ENCODE results near the gene NUDT16. TPM values are rescaled to one million over a fixed set of nuclear protein-coding genes. Genes with fewer than 3 reads are reported as not detected.
A peak's percentile ranks its signal among the peaks of the same experiment; 100 is the strongest.

NUDT16 gene
- total RNA-seq, 1 experiment from 2014 or later = 19.3 TPM

DNA sequence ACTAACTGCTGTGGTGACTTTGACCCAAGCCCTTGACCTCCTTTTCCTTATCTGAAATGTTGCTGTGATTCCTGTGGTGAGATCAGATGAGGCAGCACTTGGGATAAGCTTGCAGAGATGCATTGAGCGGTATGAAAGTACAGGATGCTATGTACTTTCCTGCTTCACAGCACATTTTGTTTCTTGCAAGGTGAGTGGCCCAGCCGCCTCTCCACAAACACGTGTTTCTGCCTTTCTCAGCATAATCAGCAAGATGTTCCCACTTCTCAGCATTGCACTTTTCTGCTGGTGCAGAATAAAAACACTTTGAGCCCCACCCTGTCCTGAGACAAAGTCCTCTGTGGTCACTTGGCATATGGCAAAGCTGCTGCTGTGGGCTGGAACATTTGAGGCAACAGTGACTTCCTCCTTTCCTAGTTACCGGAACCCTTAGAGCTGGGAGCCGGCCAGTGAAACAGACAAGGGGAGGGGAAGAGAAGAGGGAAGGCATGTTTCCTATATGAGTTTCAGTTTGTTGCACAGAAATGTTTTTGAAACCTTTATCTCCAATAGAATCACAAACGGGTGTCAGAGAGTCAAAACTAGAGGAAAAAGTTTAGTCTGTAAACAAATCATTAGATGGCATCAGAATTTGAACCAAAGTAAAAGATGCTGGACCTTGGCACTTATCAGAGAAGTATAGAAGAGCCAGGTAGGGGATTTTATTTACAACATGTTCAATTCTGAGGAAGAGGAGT, 5.0 kb downstream of the NUDT16 start:
- peak; percentile 20 for DNase-seq (ENCODE audit: low spot score)

DNA sequence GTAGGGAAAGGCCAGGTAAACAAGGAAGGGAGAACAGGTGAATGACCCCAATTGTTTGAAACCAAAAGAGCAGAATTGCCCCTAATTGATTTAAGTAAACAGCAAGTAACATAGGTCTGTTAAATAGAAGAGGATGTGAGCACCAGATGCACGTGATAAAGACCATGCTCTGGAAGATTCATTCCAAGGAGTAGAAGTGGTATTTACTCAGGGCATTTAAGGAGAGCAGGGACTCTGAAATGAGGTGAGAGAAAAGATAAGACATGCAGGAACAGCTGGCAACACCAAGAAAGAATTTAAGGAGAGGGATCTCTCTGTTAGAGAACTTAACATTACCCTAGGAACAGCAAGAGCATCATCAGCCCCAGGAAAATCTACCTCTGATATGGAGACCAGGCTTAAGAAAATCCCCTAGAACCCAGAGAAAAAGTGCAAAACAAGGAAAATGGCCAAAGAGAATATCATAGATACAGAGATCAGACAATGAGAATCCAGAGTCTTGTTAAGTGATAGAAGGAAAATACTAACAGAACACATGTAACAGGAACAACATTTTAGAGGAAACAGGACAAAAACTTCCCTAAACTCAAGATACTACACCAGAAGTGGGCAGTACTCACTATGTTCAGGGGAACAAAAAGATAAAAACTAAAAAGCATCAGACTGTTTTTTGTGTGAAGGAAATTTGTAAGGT, 6.4 kb downstream of the NUDT16 start:
- no peak for DNase-seq (ENCODE audit: low spot score)

DNA sequence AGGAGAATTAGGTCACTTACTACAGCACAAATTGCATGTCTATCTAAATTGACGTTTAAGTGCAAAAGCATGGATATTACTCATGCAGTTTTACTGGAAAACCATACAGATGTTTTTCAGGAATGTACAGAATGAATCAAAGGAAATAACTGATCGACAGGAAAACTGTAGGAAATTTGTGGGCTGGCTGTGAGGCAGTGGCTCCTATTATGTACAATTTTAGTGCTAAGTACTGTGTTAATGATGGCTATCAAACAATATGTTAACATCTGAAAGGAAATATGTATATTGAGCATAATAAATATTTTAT, 6.9 kb downstream of the NUDT16 start:
- no peak for DNase-seq (ENCODE audit: low spot score)

DNA sequence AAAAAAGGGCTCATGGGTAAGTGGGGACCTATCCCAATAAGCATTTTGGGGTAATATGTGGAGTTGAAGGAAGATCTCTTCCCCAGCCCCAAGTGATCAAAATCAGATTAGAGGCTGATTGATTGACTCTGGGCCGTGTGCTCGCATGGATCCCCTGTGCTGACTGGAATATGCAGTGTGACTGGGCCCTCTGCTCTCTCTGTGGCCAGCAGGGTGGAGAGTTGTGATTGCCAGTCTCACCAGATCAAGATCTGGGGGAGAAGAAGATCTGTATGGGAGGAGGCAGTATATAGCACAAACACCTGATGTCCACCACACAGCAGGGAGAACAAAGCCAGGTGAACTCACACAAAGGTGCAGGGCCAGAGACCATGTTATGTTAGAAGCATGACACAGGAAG, 8.8 kb downstream of the NUDT16 start:
- DNase-seq (ENCODE audit: low spot score) = no peak

DNA sequence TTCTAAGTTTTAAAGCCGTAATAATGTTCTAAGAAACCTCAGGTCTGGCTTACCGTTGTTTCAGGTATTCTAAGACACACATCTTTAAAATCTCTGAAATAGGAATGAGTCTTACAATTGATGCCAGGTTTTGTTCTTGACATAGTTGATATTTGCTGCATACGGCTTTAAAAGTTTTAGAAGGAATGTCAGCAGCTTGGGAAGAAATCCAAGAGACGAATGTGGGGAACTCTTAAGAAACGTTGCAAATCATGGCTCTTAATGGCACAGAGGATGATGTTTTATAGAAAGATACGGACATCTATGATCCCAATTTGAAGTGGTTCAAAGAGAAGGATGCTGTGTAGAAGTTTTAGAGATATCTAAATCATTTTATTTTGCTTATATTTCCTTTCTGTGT, 11.5 kb downstream of the NUDT16 start:
- no peak for DNase-seq (ENCODE audit: low spot score)

DNA sequence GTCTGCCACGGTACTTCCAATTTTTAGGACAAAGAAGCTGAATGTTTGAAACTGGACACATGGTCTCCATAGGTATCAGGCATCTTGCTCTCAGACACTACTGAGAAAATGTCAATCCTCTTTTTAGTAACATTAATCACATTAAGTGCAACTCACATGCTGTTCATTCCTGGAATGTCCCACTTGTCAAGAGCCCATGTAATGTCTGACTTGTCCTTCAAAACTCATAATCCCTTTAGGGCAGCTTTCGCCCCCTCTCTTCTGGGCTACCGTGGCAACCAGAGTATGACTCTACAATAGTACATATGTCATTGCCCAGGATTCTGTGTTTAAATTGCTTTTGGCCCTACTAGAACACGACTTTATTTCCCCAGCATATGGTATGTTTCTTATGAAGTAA, 12.3 kb downstream of the NUDT16 start:
- no peak for DNase-seq (ENCODE audit: low spot score)

DNA sequence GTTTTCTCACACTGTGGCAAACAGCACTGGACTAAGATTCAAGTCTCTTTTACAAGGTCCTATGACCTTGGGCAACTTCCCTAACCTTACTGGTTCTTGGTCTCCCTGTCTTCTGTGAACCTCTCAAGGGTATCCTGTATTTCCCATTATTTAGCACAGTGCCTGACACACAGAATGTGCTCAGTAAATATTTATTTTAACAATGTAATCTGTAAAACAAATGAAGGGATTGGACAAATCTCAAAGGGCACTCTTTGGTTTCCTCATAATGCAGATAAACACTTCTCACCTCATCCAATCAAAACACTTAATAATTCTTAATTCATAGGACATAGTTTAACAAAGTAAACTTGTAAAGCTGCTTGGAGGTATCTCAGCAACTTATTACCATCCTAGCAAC, 12.8 kb downstream of the NUDT16 start:
- no peak for DNase-seq (ENCODE audit: low spot score)

DNA sequence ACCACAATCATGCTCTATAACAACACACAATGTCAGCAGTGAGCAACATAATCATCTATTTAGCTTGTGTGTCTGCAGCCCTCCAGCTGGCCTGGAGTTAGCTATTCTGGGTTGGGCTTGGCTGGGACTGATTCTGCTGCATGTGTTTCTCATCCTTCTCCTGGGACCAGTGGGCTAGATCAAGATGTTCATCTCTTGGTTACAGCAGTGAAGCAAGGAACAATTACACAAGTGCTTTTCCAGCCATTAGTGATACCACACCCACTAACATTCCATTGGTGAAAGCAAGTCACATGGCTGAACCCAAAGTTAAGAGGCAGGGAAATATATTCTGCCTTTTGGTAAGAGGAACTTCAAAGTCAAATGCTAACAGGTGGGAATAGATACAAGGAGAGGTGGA, 14.6 kb downstream of the NUDT16 start:
- DNase-seq (ENCODE audit: low spot score) = no peak

DNA sequence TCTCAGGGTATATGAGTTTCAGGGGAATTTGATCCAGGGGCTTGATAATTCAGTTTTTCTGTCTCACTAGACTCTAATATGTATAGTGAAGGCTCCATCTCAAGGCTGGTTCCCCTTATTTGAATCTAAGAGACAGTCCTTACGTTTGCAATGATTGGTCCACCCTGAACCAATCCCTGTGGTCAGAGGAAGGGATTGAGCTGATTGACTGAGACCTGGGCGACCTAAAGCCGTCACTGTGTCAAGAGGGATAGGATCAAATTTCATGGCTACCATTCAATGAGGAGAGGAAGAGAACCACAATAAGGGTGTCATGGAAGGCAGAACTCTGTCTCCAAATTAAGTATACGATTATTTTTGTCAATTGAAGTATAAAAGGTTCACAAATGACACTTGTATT, 16.3 kb downstream of the NUDT16 start:
- no peak for DNase-seq (ENCODE audit: low spot score)

DNA sequence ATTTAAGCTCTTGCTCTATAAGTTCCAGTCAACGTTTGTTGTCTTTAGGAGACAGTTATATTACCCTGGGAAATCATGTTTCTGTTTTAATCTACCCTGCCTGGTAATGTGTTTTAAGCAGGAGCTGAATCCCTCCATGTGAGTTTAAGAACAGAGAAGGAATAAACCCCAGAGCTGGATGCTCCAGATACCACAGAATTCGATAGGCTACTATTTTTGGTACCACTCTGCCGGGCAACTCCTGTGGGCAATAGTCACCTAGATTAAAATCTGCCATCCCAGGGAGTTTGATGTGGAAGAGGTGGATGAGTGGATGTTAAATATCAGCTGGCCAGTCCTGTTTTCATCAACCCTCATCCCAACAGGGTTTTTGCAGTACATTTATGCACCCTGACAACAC, 20.4 kb downstream of the NUDT16 start:
- DNase-seq (ENCODE audit: low spot score) = no peak

DNA sequence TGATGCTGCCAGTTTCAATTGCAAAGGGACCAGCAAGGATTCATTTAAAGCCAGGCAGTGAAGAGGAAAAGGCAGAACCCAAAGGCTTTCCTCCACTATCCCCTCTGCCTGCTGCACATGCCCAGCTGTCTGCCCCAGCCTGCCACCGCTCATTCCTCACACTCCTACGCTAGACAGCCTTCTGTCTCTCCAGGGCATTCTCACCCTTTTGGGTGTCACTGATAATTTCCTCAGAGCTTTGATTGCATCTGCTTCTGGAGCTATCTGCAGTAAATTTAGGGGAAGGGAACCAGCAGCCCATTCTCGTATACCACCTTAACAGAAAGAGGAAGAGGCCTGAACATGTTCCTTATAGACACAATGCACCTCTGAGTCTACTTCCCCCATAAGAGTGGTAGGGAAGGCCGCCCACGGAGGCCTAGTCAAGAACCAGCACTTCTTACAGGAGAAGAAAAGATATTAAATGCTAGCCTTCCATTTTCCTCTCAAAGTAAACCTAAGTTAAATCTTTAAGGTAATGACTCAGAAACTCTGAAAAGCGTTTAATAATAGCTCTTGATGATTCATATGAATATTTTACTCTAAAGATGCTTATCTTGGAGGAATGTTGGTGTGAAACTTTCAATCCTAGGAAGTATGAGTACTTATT, 20.9 kb downstream of the NUDT16 start:
- no peak for DNase-seq (ENCODE audit: low spot score)

DNA sequence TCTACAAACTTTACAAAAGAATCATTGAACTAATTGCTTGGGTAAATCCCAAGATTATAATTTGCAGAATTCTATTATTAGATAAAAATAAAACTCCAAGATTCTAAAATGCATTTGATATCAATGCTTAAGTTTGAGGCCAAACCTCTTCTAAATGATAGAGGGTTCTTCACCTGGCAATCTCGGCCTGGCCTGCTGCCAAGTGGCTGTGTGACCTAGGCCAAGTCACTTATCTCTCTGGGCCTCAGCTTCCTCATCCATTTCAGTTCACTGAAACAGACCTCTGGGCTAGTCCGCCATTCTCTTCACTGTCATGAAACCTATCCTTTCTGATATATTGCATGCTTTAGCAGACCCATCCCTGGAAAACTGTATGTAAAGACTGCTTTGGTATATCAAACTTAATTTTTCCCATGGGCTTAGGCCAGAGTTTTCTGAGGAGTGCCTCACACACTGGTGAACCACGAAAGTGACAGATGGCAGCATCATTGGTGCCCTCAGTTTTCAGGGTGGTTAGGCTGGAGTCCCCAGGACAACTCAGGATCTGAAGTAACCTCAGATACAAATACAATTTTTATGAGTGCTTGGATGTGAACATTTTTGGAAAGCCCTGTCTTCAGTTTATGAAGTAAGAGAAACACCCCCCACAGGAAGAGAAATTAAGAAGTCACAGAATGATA, 21.8 kb downstream of the NUDT16 start:
- DNase-seq (ENCODE audit: low spot score) = no peak

DNA sequence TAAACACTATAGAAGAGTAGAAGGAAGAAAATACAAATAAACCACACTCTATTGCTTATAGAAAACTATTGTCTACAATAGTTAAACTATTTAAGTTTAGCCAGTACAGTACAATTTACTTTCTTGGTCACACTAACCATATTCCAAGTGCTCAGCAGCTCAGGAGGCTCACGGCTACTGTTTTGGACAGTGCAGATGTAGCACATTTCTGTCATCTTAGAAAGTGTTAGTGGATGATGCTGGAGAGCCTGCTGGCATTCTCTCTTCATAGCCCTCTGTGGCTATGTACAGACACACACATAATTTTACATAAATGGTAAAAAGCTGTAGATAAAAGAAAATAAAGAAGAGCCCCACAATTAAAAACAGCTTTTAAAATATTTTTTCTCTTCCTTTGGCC, 23.8 kb downstream of the NUDT16 start:
- DNase-seq (ENCODE audit: low spot score) = no peak

DNA sequence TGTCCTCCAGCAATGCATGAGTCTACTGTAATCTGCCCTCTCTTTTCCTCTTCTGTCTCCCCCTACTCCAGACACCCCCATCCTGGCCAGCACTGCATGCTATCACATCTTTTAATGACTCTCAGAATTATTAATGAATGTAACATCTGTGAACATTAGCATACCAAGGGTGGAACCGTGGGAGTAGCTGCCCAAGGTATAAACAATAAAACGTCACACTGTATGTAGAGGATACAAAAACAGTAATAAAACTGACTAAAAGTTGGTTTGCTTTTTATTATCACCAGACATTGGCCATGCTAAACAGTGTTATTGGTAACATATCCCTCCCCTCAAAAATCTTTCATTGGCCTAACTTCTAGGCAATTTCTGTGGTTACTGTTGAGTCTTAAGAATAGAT, 24.7 kb downstream of the NUDT16 start:
- no peak for DNase-seq (ENCODE audit: low spot score)

DNA sequence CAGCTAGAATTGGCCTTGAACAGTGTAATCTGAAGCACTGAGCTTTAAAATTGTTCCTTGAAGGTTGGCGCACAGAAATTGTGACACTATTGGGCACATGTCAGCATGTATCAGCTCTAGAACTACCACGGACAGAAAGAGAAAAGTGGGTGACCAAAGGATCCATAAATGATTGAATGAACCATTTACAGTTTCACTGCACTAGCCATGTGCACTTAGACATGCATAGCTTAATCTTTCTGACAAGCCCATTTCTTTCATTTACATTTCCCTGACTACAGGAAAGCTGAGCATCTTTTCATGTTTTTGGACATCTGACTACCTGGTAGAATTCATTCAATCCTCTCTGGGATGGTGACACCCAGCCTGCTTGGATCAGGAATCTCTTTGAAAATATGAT, 36.2 kb downstream of the NUDT16 start:
- DNase-seq (ENCODE audit: low spot score) = no peak

DNA sequence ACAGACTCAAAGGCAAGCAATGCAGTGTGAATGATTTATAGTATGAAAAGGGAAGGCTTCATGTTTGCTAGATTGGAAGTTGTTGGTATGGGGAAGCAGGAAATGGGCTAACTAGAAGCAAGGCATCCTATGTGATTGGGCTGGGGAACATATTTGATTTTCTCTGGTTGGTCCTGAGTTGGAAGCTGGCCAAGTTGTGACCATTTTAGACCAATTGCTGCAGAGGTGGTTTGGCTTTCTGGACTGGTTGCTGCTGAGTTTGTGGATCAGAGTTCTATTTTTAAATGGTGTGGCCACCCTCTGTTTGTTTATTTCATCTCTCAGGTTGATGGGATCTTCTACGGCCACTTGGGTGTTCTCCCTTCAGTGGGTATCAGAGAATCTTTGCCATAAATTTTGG, 39.7 kb downstream of the NUDT16 start:
- no peak for DNase-seq (ENCODE audit: low spot score)

DNA sequence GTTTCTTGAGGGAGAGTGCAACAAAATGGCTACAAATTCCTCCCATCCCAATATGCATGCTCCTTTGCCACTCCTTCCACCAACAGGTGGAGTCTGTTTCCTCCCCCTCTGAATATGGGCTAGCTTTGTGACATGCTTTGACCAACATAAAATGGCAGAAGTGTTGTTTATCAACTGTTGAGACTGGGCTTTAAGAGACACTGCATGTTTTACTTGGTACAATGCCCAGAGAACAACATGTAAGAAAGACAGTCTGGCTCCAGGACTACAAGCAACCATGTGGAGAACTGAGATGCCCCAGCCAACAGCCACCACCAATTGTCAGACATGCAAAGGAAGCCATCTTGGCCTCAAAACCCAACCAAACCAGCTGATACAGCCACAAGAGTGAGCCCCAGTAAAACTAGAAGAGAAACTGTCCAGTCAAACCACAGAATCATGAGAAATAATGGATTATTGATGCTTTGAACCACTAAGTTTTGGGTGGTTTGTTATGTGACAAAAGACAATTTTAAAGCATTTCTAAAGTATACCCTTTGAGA, 40.5 kb downstream of the NUDT16 start:
- DNase-seq (ENCODE audit: low spot score) = no peak

DNA sequence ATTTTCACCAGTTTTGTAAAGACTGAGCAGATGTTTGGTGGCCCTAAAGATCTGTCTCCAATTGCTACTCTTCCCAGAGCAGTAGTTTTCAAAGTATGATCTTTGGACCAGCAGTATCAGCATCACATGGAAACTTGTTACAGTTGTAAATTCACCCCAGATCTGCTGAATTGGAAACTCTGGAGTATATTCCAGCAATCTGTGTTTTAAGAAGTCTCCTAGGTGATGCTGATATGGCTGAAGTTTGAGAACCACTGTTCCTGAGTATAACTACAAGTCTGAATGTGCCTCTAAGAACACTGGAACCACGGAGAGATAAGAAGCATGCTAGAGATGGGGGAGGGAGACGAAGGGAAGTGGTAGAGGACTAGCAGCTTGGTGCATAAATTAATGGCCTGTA, 45.7 kb downstream of the NUDT16 start:
- no peak for DNase-seq (ENCODE audit: low spot score)

DNA sequence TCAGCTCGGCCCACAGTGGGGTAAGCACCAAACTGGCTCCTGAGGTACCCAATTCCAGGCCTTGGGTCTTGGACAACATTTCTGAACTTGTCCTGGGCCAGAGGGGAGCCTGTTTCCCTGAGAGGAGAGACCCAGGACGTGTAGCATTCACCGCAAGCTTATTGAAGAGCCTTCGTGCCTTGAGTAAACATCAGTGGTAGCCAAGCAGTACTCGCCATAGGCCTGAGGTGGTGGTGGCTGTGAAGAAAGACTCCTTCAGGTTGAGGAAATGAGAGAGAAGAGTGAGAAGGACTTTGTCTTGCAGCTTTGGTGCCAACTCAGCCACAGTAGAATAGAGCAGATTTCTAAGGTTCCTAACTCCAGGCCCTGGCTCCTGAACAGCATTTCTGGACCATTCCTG, 50.2 kb downstream of the NUDT16 start:
- no peak for DNase-seq (ENCODE audit: low spot score)

DNA sequence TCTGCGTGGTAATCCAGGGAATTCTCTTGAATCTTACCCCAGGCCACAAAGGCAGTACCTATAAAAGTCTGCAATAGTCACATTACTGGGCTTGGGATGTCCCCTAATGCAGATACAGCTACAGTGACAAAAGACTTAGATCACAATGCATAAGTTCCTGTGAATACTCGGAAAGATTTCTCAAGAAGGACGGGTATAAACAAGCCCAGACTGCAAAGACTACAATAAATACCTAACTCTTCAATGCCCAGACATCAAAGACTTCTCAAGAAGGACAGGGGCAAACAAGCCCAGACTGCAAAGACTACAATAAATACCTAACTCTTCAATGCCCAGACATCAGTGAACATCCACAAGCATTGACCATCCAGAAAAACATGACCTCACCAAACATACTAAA, 50.9 kb downstream of the NUDT16 start:
- DNase-seq (ENCODE audit: low spot score) = no peak

DNA sequence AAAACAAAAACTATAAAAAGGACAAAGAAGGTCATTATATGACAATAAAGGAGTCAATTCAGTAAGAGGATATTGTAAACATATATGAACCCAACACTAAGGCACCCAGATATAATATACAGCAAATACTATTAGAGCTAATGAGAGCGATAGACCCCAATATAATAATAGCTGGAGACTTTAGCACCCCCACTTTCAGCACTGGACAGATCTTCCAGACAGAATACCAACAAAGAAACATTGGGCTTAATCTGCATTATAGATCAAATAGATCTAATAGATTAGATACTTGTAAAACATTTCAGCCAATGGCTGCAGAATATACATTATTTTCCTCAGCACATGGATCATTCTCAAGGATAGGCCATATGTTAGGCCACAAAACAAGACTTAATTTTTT, 53.4 kb downstream of the NUDT16 start:
- DNase-seq (ENCODE audit: low spot score) = no peak

Data from HT-29 (cell line).